Activated CD4-positive, CD25-positive, alpha-beta regulatory T cell treated with anti-CD3 and anti-CD28 coated beads, Interleukin-2, amount 50 U/mL, for 16 hours (primary cell): ENCODE measurements around the gene PCBP4.

Experiments
- DNase-seq: peaks from one replicate; pipeline ENCODE4 v3.0.0-alpha.2; 2020; ENCODE audit warnings: low read depth, low spot score

PCBP4 gene

GRCh38 chr3:51974277-51974962 lies 7.2 kb upstream of the PCBP4 start:
- DNase-seq: no peak

DNA sequence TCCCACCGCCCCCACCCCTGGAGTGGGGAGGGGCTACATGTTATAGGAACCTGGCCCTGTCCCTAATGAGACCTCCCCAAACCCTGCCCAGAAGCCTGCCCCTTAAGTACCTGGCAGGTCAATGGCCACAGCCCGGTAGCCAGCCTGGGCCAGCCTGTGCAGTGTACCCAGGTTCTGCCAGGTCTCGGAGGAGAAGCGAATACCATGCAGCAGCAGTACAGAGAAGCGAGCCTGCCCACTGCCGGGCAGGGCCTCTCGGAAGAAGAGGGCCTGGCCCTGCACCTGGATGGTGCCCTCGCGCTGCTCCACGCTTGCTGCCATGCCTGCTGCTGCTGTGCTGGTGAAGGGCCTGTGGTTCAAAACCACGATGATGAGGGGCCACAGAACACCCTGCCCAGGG lies 4.1 kb upstream of the PCBP4 start:
- no peak for DNase-seq

- DNase-seq: no peak
Observed at GRCh38 chr3:51970606-51971300, 3.5 kb upstream of the PCBP4 start.

- DNase-seq: no peak
Observed at GRCh38 chr3:51969841-51970240, 2.6 kb upstream of the PCBP4 start.

DNA sequence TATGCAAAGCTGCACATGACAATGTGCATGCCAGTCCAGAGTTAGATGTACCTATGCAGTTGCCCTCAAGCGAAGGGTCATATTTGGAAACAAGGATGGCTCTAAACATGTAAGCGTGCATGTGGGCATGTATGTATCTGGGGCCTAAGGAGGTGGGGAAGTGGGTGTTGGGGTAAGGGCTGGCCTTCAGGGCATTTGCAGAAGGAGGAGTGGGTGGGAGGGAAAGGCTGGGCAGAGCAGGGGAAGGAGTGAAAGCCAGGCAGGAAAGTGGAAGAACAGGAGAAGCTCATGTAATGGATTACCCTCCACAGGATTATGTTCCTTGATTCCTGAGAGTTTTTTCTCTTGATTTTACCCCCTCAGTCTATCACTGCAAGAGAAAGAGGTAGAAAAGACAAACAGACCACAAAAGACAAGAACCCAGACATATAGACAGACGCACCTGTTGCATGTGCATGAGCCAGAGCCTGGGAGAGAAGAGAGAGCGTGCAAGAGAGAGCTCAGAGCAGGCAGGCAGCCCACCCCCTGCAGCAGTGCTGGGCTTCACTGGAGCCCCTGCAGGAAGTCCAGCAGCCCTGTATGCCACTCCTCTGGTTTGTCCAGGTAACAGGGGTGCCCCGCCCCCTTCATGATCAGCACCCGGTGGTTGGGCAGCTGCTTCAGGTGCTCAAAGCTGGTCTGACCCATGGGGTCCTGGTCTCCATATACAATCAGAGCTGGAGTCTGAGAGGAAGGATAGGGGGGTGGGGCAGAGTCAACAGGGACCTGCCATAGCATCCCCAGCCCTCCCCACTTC lies 1.8 kb upstream of the PCBP4 start:
- DNase-seq: no peak

GRCh38 chr3:51968170-51968775 lies 1.0 kb upstream of the PCBP4 start:
- no peak for DNase-seq

GRCh38 chr3:51966922-51967383 lies 301 bp downstream of the PCBP4 start:
- no peak for DNase-seq

GRCh38 chr3:51966486-51966885 lies 768 bp downstream of the PCBP4 start:
- DNase-seq: no peak

DNA sequence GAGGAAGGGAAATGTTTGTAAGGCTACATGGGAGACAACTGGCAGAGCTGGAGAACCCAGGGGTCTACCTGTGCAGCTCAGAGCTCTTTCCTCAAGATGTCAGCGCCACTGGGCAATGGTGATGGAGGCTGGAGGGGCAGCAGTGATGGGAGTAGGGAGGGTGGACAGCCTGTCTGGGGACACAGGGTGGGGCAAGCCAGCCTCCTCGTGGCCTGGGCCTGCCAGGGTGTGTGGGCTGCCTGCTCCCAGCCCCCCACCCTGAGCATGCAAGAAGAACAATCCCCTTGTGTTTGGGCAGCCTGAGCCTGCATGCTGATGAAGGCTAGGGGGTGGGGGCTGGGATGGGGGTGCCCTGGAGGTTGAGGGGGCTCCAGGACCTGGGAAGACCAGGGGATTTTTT lies 1.2 kb downstream of the PCBP4 start:
- DNase-seq: no peak

DNA sequence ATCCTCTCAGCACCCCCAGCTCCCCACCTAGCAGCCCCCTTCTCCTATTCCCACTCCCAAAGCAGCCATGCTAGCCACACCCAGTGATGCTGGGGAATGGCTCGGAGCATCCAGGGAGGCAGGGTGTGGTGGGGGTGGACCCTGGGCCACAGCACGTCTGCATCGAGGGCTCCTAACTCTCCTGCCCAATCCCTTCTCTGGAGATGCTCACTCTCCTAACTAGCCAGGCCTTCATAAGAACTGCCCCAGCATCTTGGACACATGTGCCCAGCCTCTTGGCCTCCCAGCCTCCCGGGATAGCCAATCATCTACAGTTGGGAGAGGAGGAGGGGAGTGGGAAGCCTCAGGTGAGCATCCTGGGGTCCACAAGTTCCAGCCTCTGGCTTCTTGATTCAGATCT lies 2.7 kb downstream of the PCBP4 start:
- no peak for DNase-seq

DNA sequence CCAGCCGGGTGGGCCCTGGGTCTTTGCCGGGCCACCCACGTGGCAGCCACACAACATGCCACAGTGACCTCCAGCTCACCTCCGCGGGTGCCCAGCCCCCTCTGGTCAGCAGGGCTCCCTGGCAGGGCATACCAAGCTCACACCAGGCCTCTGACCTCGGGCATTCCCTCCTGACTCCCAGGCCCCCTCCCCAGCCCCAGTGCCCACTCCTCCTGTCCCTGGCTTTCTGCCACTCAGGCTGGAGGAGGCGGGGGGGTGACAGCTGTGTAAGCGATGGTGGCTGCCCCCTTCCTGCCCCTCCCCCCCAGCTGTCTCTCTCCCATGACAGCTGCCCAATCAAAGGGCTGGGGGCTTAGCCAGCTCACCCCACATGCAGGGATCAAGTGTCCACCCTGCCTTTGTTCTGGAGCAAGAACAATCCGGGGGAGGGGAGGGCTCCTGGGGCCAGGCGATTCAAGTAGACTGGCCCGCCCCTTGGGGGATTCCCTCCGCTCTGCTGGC lies 3.3 kb downstream of the PCBP4 start:
- no peak for DNase-seq

DNA sequence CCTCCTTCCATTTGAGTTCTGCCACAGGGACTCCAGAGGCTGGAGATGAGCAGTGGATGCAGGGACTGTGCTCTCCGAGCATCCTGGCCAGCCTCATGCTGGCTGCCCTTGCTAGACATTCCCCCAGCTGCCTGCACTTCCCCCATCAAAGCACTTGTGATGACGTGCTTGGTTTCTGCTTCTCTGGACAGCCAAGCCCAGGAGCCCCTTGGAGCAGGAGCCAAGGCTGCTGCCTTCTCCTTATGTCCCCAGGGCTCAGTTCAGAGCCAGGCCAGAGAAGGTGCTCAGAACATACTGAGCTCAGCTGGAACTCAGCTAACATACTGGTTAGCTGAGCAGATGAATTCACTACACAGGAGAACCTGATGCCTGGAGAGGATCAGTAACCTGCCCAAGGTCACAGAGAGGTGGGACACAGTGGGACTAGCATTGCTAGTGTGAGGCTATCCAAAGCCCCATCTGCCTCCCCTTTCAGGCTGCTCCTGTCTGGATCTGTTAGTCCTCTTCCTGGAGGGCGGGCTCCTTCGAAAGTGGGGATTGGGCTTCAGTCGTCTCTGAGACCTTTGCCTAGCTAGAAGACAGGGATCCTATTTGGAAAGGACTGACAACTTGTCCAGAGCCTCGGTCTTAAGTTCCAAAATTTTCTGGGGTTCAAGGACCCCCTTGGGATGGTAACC lies 4.3 kb downstream of the PCBP4 start:
- no peak for DNase-seq

GRCh38 chr3:51961602-51962569 lies 5.4 kb downstream of the PCBP4 start:
- no peak for DNase-seq

- no peak for DNase-seq
Observed at GRCh38 chr3:51961011-51961410, 6.2 kb downstream of the PCBP4 start.

GRCh38 chr3:51960386-51960785 lies 6.9 kb downstream of the PCBP4 start:
- DNase-seq: no peak

GRCh38 chr3:51959651-51960050 lies 7.6 kb downstream of the PCBP4 start:
- no peak for DNase-seq

DNA sequence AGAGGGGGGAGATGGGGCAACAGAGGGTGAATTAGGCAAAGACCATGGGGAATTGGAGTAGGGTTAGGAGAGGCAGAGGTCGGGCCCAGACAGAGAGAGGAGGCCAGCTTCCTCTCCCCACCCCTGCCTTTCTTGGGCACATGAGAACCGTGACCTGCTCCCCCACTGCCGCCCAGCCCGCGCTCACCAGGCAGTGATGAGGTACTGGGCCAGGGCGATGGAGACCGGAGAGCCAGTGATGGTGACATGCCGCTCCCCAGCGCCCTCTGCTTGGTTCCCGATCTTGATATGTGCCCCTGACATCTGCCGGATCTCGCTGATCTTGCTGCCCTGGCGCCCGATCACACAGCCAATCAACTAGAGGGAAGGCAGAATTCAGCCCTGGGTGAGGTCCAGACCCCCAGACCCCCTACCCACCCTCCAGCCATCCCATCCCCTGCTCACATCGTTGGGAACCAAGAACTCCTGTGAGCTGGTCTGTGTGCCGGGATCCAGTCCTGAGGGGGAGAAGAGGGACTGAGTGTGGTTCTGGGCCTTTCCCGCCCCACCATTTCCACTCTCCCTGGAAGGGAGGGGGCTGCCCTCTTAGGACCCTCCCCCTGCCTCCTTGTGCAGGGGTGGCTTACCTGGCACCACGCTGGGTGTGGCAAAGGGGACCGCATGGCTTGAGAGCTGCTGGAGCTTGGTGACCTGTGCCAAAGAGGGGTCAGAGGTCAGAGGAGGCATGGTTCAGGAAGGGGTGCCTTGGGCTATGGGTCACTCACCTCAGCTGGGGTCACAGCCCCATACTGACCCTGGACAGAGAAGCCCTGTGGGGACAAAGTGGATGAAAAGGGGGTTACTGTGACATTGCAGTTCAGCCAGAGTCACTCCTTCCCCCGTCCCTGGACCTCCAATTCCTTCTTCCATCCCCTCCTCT lies 8.4 kb downstream of the PCBP4 start:
- DNase-seq: no peak

DNA sequence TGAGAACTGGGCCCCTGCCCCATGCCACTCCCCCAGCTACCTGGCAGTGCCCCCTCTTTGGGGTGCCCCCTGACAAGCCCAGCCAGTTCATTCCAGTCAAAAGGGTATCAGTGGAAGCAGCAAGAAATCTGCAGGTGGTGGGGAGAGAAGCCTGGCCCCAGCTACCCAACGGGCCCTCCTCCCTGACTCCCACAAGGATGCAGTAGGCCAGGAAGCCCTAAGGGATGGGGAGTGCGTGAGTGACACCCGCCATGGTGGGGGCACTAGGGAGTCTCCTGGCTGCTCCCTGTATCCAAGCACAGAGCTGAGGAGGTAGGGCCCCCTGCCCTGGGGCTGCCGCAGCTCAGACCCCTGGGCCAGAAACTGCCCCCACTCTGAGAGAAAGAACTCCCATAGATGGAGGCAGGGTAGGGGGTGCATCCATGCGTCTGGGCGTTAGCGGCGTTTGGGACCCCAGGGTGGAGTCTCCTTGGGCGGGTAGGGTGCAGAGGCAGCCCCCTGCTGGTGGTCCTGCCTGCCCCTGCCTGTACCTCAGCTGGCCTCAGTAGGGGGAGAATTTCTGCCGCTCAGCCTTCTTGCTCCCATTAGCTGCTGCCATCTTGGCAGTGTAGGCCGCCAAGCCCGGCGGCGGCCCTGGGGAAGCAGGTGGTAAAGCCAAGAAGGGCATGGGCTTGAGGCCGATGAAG lies 9.6 kb downstream of the PCBP4 start:
- no peak for DNase-seq
